HG03196 (cell line): ENCODE data around the gene APOL2.
"Not testable (repeated sequence)": the region's sequence is repeated elsewhere in the genome, so short reads cannot be mapped to it uniquely, and the experiment has no call there.

Experiments
- ATAC-seq: cut with Tn5 transposase; IDR thresholded peaks from one replicate; pipeline ENCODE4 v1.9.1; 2021; ENCODE audit not compliant: unreplicated experiment

The APOL2 gene

DNA sequence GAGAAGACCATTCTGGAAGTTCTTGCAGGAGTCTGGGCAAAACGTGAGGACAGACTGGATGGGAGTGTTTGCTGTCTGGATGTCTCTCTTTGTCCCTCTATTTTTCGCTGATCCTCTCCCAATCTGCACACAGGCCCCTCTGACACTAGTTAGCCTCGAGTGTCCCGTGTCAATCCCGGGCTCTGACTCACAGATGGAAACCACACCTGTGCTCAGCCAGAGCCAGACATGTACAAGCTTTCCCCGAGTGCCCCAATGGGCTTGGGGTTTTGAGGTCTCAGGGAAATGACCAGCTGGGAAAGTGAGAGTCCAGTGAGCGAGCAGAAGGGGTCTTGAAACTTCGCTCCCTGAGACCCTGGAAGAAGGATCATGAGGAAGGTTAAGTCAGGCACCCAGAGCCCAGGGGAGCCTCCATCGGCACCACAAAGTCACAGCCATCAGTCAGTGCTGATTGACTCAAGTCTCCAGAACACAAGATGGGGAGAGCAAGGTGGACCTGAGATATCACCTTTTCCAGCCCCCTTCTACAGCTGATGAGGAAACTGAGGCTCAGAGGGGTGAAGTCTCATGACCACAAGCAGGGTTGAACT is 13.9 kb downstream of the APOL2 start:
- no peak for ATAC-seq

DNA sequence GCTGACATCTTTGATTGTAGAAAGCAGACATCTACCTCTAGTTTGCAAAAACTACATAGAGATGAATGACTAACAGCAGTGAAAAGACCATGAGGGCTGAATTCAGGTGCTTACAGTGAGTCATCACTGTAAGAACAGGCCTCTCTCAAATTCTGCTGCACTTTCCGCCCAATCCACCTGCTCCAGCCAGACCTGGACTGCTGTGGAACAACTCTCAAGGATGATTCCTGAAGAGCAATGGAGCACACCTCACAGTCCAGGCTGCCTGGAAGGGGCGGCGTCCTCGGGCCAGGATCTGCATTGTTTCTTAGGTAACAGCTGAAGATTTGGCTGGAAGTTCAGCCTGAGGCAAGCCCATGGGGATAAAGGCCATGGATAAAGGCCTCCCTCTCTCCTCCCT is 15.1 kb downstream of the APOL2 start:
- no peak for ATAC-seq

- ATAC-seq = no peak
Measured at GRCh38 chr22:36223504-36223903, 15.8 kb downstream of the APOL2 start.

DNA sequence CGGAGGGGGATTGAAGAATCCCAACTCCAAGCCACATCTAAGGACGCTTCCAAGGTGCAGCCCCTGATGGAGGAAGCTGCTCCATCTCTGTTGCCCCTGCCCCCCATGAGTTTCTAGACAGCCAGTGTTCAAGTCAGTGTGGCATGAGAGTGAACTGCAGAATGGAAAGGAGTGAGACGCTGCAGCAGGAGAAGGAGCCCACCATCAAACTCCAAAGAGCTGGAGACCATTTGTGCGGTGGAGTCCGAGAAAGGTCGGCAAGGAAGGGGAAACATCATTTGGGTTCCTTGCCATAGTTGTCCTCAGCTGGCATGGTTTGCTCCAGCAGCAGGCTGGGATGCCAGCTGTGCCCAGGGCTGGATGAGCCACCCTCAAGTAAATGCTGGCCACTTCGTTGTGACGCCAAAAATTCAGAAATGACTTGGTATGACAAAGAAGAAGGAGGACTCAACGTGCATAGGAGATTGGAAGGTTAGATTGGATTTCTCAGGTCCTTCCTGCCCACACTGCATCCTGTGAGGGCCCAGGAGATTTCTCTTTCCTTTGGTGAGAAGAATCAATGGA is 16.4 kb downstream of the APOL2 start:
- no peak for ATAC-seq

DNA sequence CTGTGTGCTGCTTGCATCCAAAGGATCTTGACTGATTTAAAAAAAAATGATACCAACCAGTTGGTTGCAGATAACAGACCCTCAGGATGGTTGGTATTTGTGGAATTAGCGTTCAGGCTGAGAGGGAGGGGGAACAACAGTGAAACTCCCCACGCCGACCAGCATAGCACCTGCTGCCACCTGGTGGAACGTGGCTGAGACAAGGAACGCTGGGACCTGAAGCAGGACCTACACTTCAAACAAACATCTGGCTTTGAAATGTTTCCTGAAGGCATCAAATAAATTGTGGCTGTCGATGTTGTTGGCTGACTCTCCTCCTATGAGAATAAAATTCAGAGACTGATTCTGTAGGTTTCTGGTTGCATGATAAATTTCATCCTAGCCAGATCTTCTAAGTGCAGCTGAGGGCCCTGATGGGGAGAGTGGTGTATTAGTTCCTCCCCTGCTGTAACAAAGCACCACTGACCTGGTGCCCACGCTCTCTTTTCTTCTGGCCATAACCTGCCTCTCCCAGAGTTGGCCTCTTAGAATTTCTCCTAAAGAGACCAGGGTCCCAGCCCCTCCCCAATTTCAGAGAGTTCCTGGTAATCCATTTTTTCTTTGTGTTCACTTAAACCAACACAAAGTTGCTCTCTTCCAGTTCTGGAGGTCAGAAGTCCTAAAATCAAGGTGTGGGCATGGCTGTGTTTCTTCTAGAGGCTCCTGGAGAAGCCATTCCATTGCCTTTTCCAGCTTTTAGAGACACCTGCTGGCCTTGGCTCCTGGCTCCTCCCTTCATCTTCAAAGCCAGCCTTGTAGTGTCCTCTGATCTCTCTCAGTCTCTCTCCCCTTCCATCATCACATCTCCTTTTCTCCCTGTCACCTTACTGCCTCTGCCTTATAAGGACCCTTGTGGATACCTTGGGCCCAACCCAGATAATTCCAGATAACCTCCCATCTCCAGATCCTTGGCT is 17.3 kb downstream of the APOL2 start:
- ATAC-seq = no peak

DNA sequence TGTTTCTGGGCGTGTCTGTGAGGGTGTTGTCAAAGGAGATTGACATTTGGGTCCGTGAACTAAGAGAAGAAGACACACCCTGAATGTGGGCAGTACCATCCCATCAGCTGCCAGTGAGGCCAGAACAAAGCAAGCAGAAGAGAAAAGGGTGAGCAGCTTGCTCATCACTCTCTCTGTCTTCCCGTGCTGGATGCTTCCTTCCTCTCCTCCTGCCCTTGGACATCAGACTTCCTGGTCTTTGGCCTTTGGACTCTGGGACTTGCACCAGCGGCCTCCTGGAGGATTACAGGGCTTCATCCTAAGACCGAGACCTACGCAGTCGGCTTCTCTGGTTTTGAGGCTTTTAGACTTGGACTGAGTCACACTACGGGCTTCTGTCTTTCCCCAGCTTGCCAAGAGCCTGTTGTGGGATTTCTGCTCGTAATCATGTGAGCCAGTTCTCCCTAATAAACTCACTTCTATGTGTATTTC is 18.8 kb downstream of the APOL2 start:
- no peak for ATAC-seq

GRCh38 chr22:36218648-36219193 is 20.6 kb downstream of the APOL2 start:
- ATAC-seq = no peak

GRCh38 chr22:36215981-36216380 is 23.3 kb downstream of the APOL2 start:
- ATAC-seq = no peak

DNA sequence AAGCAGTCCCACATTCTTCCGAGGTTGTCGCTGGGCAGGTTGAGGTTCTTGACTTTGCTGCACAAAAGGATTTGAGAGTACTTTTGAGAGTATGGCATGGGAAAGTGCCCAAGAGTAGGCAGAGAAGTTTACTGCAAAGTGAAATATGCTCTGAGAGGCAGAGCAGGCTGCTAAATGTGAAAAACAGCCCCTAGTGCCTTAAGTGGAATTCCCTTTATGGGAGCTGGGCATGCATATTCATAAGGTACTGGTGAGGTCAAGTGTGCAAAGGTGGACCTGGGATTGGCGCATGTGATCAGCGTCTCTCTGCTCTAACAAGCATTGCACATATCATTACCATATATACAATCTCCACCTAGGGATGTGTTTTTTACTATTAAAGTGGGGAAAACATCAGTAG is 25.7 kb downstream of the APOL2 start:
- no peak for ATAC-seq

DNA sequence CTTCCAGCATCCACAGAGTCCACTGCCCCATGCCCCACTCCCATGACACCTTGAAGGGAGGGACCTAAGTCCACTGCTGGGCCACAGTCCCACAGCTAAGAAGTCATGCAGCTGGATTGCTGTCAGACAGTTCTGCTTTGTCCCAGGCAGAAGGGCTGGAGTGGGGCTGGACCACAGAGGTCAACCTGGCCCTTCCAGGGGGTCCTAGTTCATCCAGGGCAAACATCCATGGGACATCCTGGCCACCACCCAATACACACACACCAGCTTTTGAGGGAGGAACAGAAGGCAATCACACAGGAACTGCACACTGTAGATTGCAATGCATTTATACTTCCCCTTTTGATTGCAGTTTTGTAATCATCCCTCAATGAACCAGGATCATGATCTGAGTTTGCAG is 26.4 kb downstream of the APOL2 start:
- ATAC-seq = no peak

GRCh38 chr22:36211237-36211861 is 28.0 kb downstream of the APOL2 start:
- no peak for ATAC-seq

- no peak for ATAC-seq
Measured at GRCh38 chr22:36210224-36210623, 29.1 kb downstream of the APOL2 start.

DNA sequence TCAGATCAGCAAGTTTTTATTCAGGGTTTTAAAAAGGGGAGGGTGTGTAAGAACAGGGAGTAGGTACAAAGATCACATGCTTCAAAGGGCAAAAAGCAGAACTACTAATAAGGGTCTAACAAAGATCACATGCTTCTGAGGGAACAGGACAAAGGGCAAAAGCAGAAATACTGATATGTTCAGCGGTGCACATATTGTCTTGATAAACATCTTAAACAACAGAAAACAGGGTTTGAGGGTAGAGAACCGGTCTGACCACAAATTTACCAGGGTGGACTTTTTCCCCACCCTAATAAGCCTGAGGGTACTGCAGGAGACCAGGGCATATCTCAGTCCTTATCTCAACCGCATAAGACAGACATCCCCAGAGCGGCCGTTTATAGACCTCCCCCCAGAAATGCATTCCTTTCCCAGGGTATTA is 29.8 kb downstream of the APOL2 start:
- not testable (repeated sequence) for ATAC-seq

GRCh38 chr22:36208914-36209313 is 30.4 kb downstream of the APOL2 start:
- no peak for ATAC-seq

- no peak for ATAC-seq
Measured at GRCh38 chr22:36208162-36208765, 31.1 kb downstream of the APOL2 start.

- ATAC-seq = no peak
Measured at GRCh38 chr22:36206255-36206654, 33.1 kb downstream of the APOL2 start.

DNA sequence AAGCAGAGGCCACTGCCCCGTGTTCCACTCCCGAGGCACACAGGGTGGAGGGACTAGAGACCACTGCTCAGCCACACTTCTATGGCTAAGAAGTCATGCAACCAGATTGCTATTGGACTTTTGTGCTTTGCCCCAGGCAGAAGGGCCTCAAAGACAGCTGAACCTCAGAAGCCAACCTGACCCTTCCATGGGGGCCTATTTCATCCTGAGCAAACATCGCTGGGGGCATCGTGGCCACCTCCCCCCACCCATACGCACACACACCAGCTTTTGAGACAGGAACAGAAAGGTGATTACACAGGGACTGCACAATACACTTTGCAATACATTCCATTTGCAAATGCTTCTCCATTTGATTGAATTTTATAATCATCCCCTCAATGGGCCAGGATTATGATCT is 33.8 kb downstream of the APOL2 start:
- ATAC-seq = not testable (repeated sequence)

GRCh38 chr22:36204632-36205015 is 34.7 kb downstream of the APOL2 start:
- no peak for ATAC-seq

DNA sequence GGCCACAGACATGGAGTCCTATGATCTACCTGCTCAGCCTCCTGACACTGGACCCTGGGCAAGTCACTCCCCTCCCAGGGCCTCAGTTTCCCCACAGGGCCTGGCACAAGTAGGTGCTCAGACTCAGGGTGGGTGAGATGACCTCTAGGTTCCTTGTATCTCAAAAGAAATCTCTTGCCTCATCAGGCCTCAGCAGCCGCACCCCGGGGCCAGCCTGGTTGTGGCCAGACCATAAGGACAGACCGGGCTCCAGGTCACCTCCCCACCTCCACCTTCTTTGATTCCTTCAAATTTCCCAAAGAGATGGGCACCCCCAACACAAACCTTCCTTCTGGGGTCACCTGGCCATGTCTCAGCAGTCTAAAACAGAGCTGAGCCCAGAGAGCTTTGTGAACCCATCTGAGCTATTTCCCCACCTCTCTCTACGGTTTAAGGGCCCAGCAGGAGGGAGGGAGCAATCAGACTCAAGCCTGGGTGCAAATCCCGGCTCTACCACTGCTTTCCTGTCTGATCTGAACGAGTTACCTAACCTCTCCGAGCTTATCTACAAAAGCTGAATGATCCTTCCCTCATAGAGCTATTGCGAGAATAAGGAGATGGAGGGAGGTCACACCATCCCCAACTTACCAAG is 35.2 kb downstream of the APOL2 start:
- ATAC-seq = no peak

DNA sequence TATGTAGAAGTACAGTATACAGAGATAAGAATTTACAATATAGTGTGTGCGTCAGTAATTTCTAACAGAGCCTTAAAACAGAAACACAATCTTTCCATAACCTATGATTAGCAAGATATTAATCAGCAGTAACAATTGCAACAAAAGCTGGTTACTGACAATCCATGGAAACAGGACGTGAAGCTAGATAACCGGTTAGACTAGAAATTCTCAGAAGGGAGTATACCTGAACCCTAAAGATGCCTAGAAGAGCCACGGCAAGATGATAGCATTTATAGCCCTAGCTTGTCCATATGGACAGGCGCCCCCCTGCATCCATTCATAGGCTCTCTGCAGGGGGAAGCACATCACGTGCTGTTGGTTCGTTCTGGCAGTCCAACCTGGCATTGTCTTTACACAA is 35.9 kb downstream of the APOL2 start:
- not testable (repeated sequence) for ATAC-seq
